Astrocyte (in vitro differentiated cells and primary cell): ENCODE data around the gene SEC63. TPM values are rescaled to one million over a fixed set of nuclear protein-coding genes. Genes with fewer than 3 reads are reported as not detected.

Source experiments
- DNase-seq: peaks from one replicate; pipeline ENCODE4 v3.0.0-alpha.2; 2010; ENCODE audit warnings: low read depth
- FAIRE-seq: peaks from 2 replicates; lab custom pipeline; 2011; peaks lifted over from hg19 to GRCh38; lab: Jason Lieb, UNC
- H2AFZ ChIP-seq: 2 replicates; pipeline ENCODE4 v1.6.0; 2012; ENCODE audit warnings: low read depth, low read length, inconsistent platforms
- H3K27ac ChIP-seq: 2 replicates; pipeline ENCODE4 v1.5.1; 2011; ENCODE audit warnings: low read depth, low read length, inconsistent platforms
- H3K27me3 ChIP-seq: 2 replicates; pipeline ENCODE4 v1.6.0; 2011; ENCODE audit warnings: low read length, inconsistent platforms; ENCODE audit not compliant: insufficient read depth
- H3K36me3 ChIP-seq: 2 replicates; pipeline ENCODE4 v1.5.1; 2011; ENCODE audit warnings: low read length, inconsistent platforms; ENCODE audit not compliant: insufficient read depth
- H3K4me1 ChIP-seq: 2 replicates; pipeline ENCODE4 v1.5.1; 2011; ENCODE audit warnings: low read length, inconsistent platforms; ENCODE audit not compliant: insufficient read depth
- H3K4me2 ChIP-seq: 2 replicates; pipeline ENCODE4 v1.6.0; 2012; ENCODE audit warnings: low read length, inconsistent platforms
- H3K4me3 ChIP-seq: 2 replicates; pipeline ENCODE4 v1.5.1; 2011; ENCODE audit warnings: low read depth, mild to moderate bottlenecking, low read length, inconsistent platforms; ENCODE audit not compliant: insufficient read depth
- H3K79me2 ChIP-seq: 2 replicates; pipeline ENCODE4 v1.6.0; 2012; ENCODE audit warnings: mild to moderate bottlenecking, low read length, inconsistent platforms; ENCODE audit not compliant: insufficient read depth
- H3K9ac ChIP-seq: 2 replicates; pipeline ENCODE4 v1.6.0; 2012; ENCODE audit warnings: mild to moderate bottlenecking, low read length, inconsistent platforms
- H3K9me3 ChIP-seq: 2 replicates; pipeline ENCODE4 v1.5.1; 2012; ENCODE audit warnings: low read depth, mild to moderate bottlenecking, low read length, inconsistent platforms; ENCODE audit not compliant: insufficient read depth
- H4K20me1 ChIP-seq: 2 replicates; pipeline ENCODE4 v1.6.0; 2012; ENCODE audit warnings: low read length, inconsistent platforms; ENCODE audit not compliant: insufficient read depth
- H3K27ac Mint-ChIP-seq: one replicate; pipeline ENCODE4 v1.8.0; 2021; ENCODE audit warnings: mild to moderate bottlenecking, mixed read lengths; ENCODE audit not compliant: unreplicated experiment
- H3K27me3 Mint-ChIP-seq: one replicate; pipeline ENCODE4 v1.8.0; 2021; ENCODE audit warnings: low read depth, mixed read lengths; ENCODE audit not compliant: unreplicated experiment
- H3K36me3 Mint-ChIP-seq: one replicate; pipeline ENCODE4 v1.8.0; 2021; ENCODE audit warnings: low read depth, mixed read lengths; ENCODE audit not compliant: unreplicated experiment
- H3K4me1 Mint-ChIP-seq: one replicate; pipeline ENCODE4 v1.8.0; 2021; ENCODE audit warnings: low read depth, mixed read lengths; ENCODE audit not compliant: unreplicated experiment
- H3K4me3 Mint-ChIP-seq: one replicate; pipeline ENCODE4 v1.8.0; 2021; ENCODE audit warnings: mild to moderate bottlenecking, moderate library complexity, mixed read lengths; ENCODE audit not compliant: unreplicated experiment
- H3K9me3 Mint-ChIP-seq: one replicate; pipeline ENCODE4 v1.8.0; 2021; ENCODE audit warnings: mild to moderate bottlenecking, mixed read lengths; ENCODE audit not compliant: unreplicated experiment
- CTCF ChIP-seq: IDR thresholded peaks from 2 replicates; pipeline ENCODE4 v1.5.1; 2011; ENCODE audit warnings: low read depth, mild to moderate bottlenecking, inconsistent platforms, low read length, moderate library complexity; ENCODE audit not compliant: insufficient read depth
- EZH2 ChIP-seq: IDR thresholded peaks from 2 replicates; pipeline ENCODE4 v1.6.1; 2012; ENCODE audit warnings: mild to moderate bottlenecking, low read length, inconsistent platforms; ENCODE audit not compliant: insufficient read depth
- total RNA-seq: library from RNA; stranded (reverse); gene quantifications from 2 replicates; pipeline ENCODE4 v1.2.1, GENCODE V29; 2021

Gene SEC63
- total RNA-seq, 1 donor from 2014 or later, result 161 TPM

GRCh38 chr6:107957308-107957908 lies 600 bp downstream of the SEC63 start:
- Mint-ChIP-seq H3K4me1 (peaks cover 11% of the 10 kb centered on the region), H3K27ac (peak overlapping the region; percentile 99), H3K4me3 (peak overlapping the region; percentile 98), H3K9me3 (no peaks in the 10 kb centered on the region), H3K27me3 (no peaks in the 10 kb centered on the region), H3K36me3 (peaks cover 10% of the 10 kb centered on the region)
- peaks cover 46% of the 10 kb centered on the region for H3K79me2 ChIP-seq
- H3K4me3 ChIP-seq, result peak overlapping the region; percentile 96
- TF ChIP-seq EZH2, result no peak
- no peak for TF ChIP-seq CTCF
- H4K20me1 ChIP-seq, result peaks cover 33% of the 10 kb centered on the region
- H3K4me2 ChIP-seq, result peak overlapping the region; percentile 92
- DNase-seq (peak; percentile 66), FAIRE-seq (no peak)
- H3K4me1 ChIP-seq, result peaks cover 4% of the 10 kb centered on the region
- H2AFZ ChIP-seq, result peak overlapping the region; percentile 78
- H3K9ac ChIP-seq, result peak overlapping the region; percentile 99
- H3K9me3 ChIP-seq, result no peaks in the 10 kb centered on the region
- H3K36me3 ChIP-seq, result no peaks in the 10 kb centered on the region
- H3K27me3 ChIP-seq, result no peaks in the 10 kb centered on the region
- H3K27ac ChIP-seq, result peak overlapping the region; percentile 94

GRCh38 chr6:107956586-107957307 lies 1.3 kb downstream of the SEC63 start:
- Histone ChIP-seq H3K9me3 (no peaks in the 10 kb centered on the region), H3K4me2 (peak overlapping the region; percentile 92), H3K27ac (peak overlapping the region; percentile 94), H3K27me3 (no peaks in the 10 kb centered on the region), H3K79me2 (peaks cover 53% of the 10 kb centered on the region), H3K4me3 (peak overlapping the region; percentile 96), H3K36me3 (no peaks in the 10 kb centered on the region), H3K9ac (peak overlapping the region; percentile 99), H4K20me1 (peaks cover 40% of the 10 kb centered on the region), H3K4me1 (peaks cover 4% of the 10 kb centered on the region), H2AFZ (peak overlapping the region; percentile 78)
- TF ChIP-seq EZH2 (no peak), CTCF (no peak)
- DNase-seq (peak; percentile 12), FAIRE-seq (no peak)
- H3K27me3 Mint-ChIP-seq, result no peaks in the 10 kb centered on the region
- H3K4me3 Mint-ChIP-seq, result peak overlapping the region; percentile 98
- peaks cover 10% of the 10 kb centered on the region for H3K36me3 Mint-ChIP-seq
- peak overlapping the region; percentile 99 for H3K27ac Mint-ChIP-seq
- no peaks in the 10 kb centered on the region for H3K9me3 Mint-ChIP-seq
- H3K4me1 Mint-ChIP-seq, result peaks cover 14% of the 10 kb centered on the region
